Stimulated activated CD4-positive, alpha-beta T cell treated with anti-CD3 and anti-CD28 coated beads, Interleukin-12 subunit alpha, Interleukin-12 subunit beta, amount 100 ng/mL, for 48 hours (primary cell): ENCODE data around the gene MFN2.
"Not testable (repeated sequence)": the region's sequence is repeated elsewhere in the genome, so short reads cannot be mapped to it uniquely, and the experiment has no call there.

ENCODE experiments used
- DNase-seq, 3 donors: peaks; one replicate each; pipeline ENCODE4 v3.0.0-alpha.2; 2020; ENCODE audit warnings: low read depth in 2 of 3, low spot score in 1 of 3

Gene MFN2

GRCh38 chr1:11997081-11997850 is 17.0 kb downstream of the MFN2 start:
- no peak for DNase-seq

DNA sequence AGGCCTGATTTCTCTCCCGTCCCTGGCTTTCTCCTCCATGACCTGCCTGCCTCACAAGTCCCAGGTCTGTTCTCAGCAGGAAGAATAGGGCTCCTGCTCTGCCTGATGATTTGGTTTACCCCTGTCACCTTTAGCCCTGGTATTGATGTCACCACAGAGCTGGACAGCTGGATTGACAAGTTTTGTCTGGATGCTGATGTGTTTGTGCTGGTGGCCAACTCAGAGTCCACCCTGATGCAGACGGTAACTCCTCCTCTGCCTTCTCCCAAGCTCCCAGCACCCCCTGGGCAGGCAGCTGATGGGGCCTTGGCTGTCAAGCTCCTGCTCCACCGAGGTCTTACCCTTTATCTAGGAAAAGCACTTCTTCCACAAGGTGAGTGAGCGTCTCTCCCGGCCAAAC is 18.4 kb downstream of the MFN2 start:
- no peak for DNase-seq

DNA sequence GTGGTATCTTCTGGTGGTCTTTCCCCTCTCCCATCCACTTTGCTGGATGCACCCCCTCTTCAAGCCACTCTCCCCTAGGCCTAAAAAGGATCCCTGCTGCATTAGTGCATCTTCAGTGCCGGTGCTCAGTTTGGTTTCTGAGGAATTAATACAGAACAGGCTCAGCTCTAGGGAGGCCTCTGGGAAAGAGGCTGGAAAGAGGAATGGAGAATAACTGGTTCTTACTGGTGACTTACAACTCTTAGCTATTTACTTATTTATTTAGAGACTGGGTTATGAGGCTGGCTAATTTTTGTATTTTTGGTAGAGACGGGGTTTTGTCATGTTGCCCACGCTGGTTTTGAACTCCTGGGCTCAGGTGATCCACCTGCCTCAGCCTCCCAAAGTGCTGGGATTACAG is 19.0 kb downstream of the MFN2 start:
- DNase-seq = no peak

DNA sequence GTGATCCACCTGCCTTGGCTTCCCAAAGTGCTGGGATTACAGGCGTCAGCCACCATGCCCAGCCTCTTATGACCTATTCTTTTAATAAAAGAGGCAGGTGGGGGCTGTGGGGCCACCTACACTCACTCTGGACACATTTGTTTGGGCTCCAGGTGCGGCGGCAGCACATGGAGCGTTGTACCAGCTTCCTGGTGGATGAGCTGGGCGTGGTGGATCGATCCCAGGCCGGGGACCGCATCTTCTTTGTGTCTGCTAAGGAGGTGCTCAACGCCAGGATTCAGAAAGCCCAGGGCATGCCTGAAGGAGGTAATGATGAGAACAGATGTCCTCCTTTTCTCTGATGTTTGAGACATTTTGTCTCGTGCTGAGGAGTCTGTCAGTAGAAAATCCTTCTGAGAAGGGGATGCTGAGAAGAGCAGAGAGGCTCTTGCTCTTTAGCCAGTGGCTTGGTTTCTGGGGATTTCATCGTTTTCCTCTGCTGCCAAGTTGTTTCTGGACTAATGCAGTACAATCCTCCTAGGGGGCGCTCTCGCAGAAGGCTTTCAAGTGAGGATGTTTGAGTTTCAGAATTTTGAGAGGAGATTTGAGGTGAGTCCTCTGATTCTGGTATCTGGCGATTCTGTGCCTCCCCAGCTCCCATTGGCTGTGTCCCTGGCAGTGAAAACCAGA is 21.1 kb downstream of the MFN2 start:
- DNase-seq = peak; percentile 44 to 64 (median 48)

DNA sequence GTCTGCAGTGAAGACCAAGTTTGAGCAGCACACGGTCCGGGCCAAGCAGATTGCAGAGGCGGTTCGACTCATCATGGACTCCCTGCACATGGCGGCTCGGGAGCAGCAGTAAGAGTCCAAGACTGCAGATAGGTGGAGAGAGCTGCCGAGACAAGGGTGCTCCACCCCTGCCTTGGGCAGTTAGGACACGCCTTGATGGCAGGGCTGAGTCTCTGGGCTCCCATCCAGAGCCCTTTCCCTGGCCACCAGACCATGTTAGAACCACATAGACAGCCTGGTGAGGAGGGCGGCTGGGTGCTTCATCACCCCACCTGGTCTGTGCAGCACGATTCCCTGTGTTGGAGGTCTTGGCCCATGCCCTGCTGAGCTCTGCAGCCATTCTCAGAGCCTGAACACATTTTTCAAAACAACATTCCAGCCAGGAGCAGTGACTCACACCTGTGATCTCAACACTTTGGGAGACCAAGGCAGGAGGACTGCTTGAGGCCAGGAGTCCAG is 21.8 kb downstream of the MFN2 start:
- no peak for DNase-seq

DNA sequence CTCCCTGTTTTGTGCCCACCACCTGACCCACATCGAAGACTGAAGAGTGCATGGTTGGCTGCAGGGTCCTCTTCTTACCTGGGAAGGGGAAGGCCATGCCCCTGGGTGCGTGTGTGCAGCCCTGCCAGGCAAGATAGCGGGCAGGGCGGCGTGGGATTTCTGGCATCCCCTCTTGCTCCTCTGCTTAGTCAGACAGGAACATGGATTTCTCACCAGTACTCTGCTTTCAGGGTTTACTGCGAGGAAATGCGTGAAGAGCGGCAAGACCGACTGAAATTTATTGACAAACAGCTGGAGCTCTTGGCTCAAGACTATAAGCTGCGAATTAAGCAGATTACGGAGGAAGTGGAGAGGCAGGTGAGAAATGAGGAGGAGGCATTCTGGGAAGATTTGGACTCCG is 23.5 kb downstream of the MFN2 start:
- DNase-seq = no peak

DNA sequence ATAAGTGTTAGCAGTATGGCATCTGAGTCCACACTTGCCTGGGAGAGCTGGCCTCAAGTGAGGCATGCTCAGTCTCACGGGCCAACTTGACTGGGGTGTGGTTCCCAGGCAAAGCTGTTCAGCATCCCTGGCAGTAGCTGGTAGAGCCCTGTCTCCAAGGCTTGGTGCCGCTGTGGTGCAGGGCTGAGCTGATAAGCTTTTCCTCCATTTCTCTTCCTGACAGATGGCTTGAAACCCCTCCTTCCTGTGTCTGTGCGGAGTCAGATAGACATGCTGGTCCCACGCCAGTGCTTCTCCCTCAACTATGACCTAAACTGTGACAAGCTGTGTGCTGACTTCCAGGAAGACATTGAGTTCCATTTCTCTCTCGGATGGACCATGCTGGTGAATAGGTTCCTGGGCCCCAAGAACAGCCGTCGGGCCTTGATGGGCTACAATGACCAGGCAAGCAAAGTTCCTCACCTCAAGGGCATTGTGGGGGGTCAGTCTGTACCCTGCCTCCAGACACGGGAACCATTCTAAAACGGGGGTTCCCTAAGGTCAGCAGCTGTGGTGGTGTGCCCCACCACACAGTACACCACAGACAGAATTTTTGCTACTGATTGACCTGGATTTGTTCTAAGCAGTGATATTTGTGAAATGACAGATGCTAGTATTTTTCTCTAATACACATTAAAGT is 25.4 kb downstream of the MFN2 start:
- DNase-seq = no peak

DNA sequence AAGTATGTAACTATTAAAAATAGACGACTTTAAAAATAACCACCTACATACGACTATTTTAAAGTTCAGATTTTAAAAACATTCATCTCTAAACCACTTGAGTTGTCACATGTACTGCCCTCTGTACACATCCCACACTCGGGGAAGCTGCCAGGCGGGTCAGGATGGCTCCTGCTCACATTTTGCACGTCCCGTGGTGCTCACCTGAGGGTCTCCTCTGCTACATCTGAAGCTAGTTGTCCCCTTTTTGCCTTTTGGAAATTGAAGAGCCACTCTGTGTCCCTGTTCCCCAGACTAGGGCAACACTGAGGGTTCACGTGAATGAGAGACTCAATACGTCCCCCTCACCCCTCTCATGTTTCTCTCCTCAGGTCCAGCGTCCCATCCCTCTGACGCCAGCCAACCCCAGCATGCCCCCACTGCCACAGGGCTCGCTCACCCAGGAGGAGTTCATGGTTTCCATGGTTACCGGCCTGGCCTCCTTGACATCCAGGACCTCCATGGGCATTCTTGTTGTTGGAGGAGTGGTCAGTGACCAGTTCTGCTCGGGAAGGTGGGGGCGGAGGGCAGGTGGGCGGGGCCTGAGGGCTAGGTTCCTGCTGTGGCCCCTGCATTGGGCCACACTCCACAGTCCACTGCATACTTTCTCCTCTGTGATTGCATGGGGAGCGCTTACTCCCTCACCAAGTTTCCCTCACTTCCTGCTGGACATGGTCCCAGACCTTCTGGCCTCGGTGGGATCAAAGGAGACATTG is 26.1 kb downstream of the MFN2 start:
- no peak for DNase-seq

DNA sequence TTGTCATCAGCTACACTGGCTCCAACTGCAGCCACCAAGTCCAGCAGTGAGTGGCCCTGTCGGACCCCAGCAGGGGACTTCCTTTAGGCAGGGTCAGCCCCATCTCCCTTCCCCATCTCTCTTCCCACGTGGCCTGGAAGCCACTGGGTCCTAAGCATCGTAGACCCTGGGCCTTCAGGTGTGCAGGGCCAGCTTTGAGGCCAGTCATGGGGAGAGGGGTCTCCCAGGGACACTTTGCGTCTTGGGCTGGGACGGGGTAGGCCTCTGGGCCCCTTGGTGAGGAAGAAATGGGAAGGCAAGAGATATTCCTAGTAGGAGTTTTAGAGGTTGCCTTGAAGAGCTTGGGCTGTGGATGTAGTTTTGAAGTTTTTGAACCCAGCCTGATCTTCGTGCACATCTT is 27.0 kb downstream of the MFN2 start:
- no peak for DNase-seq

- not testable (repeated sequence) for DNase-seq
These were observed 28.1 kb downstream of the MFN2 start for GRCh38 chr1:12008355-12008754.

DNA sequence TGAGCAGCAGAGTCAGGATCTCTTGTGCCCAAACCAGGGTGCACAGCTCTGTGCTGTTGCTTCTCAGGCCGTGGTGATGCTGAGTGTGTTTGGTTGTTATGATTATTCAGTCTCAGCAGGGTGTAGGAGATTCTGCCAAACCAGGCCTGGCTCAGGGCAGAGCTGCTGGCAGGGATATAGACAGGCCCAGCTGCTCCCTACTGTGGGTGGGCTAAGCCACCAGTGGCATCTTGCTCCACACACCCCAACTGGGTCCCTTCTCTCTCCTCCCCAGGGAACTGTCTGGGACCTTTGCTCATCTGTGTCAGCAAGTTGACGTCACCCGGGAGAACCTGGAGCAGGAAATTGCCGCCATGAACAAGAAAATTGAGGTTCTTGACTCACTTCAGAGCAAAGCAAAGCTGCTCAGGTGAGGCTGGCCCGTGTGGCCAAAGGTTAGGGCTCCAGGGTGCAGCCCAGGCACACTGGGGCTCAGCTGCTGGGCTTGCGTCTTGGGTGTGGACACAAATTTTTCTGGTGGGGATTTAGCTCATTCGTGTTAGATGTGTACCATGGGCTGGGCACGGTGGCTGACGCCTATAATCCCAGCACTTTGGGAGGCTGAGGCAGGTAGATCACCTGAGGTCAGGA is 29.2 kb downstream of the MFN2 start:
- DNase-seq = no peak

DNA sequence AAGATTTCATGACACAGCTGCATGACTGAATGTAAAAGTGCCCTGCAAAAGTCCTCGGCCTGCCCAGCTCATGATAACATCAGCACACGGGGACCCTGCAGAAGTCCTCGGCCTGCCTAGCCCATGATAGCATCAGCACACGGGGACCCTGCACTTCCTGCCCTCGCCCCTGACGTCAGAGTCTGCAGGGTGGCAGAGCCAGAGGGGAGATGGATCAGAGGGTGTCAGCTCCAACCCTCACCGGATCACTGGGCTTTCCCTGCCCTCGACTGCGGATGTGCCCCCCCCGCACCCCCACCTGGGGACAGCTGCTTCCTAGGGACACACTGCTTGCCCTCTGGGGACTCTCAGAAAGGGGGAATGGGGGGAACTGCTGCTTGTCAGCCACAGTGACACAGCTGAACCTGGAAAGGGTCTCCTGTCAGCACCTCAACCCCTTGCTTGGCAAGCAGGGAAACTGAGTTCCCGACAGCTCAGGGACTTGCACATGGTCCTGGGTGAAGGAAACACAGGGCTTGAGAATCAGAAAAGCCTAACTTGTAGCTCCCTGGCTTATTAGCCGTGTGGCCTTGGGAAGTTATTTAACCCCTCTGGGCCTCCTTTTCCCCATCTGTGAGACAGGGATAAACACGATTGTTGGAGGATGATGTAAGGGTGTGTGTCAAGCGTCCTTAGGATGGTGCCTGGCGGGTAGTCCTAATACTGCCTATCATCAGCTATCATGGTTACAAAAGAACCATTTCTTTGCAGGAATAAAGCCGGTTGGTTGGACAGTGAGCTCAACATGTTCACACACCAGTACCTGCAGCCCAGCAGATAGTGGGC is 30.7 kb downstream of the MFN2 start:
- DNase-seq = no peak

DNA sequence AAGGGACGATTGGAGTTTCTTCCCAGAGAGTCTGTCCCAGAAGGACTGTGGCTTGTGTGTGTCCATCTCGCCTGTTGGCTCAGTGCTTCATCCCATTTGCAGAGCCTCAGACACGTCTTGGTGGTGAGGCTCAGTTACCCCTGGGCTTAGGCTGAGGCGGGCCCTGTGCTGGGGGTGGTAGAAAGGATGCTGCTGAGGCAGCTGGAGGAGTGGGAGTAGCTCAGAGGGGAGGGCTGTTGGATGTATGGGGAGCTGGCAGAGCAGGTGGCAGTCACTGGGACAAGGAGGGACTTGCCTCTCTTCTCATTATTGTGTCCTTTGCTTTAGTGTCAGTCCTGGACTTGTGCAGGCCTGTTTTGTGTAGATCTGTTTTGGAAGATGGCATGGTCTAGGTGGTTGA is 31.8 kb downstream of the MFN2 start:
- DNase-seq = no peak

GRCh38 chr1:12012560-12013316 is 32.5 kb downstream of the MFN2 start:
- DNase-seq = no peak

- DNase-seq = no peak
These were observed 34.1 kb downstream of the MFN2 start for GRCh38 chr1:12014141-12014991.

GRCh38 chr1:12015001-12015491 is 34.8 kb downstream of the MFN2 start:
- DNase-seq = no peak

GRCh38 chr1:12015499-12015898 is 35.3 kb downstream of the MFN2 start:
- no peak for DNase-seq

- DNase-seq = no peak
These were observed 35.9 kb downstream of the MFN2 start for GRCh38 chr1:12016182-12016581.
